Measurements from ENCODE around the gene METTL27. TPM values are rescaled to one million over a fixed set of nuclear protein-coding genes. Genes with fewer than 3 reads are reported as not detected.
"Not testable (repeated sequence)": the region's sequence is repeated elsewhere in the genome, so short reads cannot be mapped to it uniquely, and the experiment has no call there.

The METTL27 gene
- polyA plus RNA-seq, 1 donor from 2014 or later: 2.4 TPM

DNA sequence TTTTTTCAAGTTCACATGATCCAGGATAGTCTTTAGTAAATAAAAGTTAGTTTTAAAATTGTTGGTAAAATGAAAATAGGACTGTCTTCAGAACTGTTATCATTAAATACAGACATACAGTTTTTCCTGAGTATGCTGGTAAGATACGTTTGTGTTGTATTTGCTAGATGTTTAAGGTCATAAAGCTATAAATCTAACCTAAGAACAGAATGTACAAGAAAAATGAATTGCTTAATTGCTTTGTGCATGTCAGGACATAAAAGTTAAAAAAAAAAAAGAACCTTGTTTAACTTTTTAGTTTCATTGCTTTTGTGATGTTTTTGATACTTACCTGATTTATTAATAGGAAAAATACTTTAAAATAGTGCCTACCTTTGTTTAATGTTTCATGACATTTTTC, 40.7 kb downstream of the METTL27 start:
- Histone ChIP-seq H2AFZ (ENCODE audit: low read depth, low read length) (no peak overlapping the region), H3K27ac (ENCODE audit: low read length) (no peak overlapping the region), H3K4me2 (ENCODE audit: low read length) (no peak overlapping the region), H3K9me2 (ENCODE audit: insufficient read depth, low read length) (no peaks in the 10 kb centered on the region), H3K4me3 (ENCODE audit: low read length) (no peak overlapping the region), H4K20me1 (ENCODE audit: insufficient read depth) (no peaks in the 10 kb centered on the region), H3F3A (ENCODE audit: insufficient read depth, low read length, poor library complexity, severe bottlenecking) (no peaks in the 10 kb centered on the region), H3K9ac (ENCODE audit: low read length) (no peak overlapping the region), H3K27me3 (ENCODE audit: insufficient read depth, low read depth, low read length) (no peaks in the 10 kb centered on the region), H3K9me3 (ENCODE audit: low read length) (no peaks in the 10 kb centered on the region), H3K36me3 (ENCODE audit: insufficient read depth, low read length) (no peaks in the 10 kb centered on the region), H3K79me2 (replicated peaks; ENCODE audit: insufficient read depth, low read length) (no peaks in the 10 kb centered on the region)
- TF ChIP-seq, protein P1, sequence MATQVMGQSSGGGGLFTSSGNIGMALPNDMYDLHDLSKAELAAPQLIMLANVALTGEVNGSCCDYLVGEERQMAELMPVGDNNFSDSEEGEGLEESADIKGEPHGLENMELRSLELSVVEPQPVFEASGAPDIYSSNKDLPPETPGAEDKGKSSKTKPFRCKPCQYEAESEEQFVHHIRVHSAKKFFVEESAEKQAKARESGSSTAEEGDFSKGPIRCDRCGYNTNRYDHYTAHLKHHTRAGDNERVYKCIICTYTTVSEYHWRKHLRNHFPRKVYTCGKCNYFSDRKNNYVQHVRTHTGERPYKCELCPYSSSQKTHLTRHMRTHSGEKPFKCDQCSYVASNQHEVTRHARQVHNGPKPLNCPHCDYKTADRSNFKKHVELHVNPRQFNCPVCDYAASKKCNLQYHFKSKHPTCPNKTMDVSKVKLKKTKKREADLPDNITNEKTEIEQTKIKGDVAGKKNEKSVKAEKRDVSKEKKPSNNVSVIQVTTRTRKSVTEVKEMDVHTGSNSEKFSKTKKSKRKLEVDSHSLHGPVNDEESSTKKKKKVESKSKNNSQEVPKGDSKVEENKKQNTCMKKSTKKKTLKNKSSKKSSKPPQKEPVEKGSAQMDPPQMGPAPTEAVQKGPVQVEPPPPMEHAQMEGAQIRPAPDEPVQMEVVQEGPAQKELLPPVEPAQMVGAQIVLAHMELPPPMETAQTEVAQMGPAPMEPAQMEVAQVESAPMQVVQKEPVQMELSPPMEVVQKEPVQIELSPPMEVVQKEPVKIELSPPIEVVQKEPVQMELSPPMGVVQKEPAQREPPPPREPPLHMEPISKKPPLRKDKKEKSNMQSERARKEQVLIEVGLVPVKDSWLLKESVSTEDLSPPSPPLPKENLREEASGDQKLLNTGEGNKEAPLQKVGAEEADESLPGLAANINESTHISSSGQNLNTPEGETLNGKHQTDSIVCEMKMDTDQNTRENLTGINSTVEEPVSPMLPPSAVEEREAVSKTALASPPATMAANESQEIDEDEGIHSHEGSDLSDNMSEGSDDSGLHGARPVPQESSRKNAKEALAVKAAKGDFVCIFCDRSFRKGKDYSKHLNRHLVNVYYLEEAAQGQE (IDR thresholded peaks at IDR 0.05; ENCODE audit: borderline replicate concordance): no peak
- no peak for TF ChIP-seq CTCF (IDR thresholded peaks at IDR 0.05; ENCODE audit: poor library complexity, severe bottlenecking)
- TF ChIP-seq SMC3 (conservative IDR thresholded peaks at IDR 0.05; ENCODE audit: poor library complexity): no peak
- TF ChIP-seq EZH2 (IDR thresholded peaks at IDR 0.05; ENCODE audit: borderline replicate concordance, insufficient read depth, low read length, poor library complexity, severe bottlenecking): no peak
- TF ChIP-seq RAD21 (conservative IDR thresholded peaks at IDR 0.05): no peak
- no peak for TF ChIP-seq MXI1 (conservative IDR thresholded peaks at IDR 0.05; ENCODE audit: poor library complexity, severe bottlenecking)
- no peak for TF ChIP-seq TAF1 (IDR thresholded peaks at IDR 0.05; ENCODE audit: low read depth)
- TF ChIP-seq POLR2AphosphoS5 (IDR thresholded peaks at IDR 0.05): no peak
- TF ChIP-seq EP300 (conservative IDR thresholded peaks at IDR 0.05; ENCODE audit: poor library complexity, severe bottlenecking): no peak

GRCh38 chr7:73799282-73800141, 42.8 kb downstream of the METTL27 start:
- no peaks in the 10 kb centered on the region for H3K79me2 ChIP-seq (replicated peaks; ENCODE audit: insufficient read depth, low read length)
- no peaks in the 10 kb centered on the region for H4K20me1 ChIP-seq (ENCODE audit: insufficient read depth)
- H3K27ac ChIP-seq (ENCODE audit: low read length): no peak overlapping the region
- H3F3A ChIP-seq (ENCODE audit: insufficient read depth, low read length, poor library complexity, severe bottlenecking): no peaks in the 10 kb centered on the region
- H3K36me3 ChIP-seq (ENCODE audit: insufficient read depth, low read length): no peaks in the 10 kb centered on the region
- H3K9me3 ChIP-seq (ENCODE audit: low read length): no peaks in the 10 kb centered on the region
- no peak overlapping the region for H3K4me3 ChIP-seq (ENCODE audit: low read length)
- no peaks in the 10 kb centered on the region for H3K9me2 ChIP-seq (ENCODE audit: insufficient read depth, low read length)
- no peak overlapping the region for H3K9ac ChIP-seq (ENCODE audit: low read length)
- H3K4me2 ChIP-seq (ENCODE audit: low read length): no peak overlapping the region
- no peaks in the 10 kb centered on the region for H3K27me3 ChIP-seq (ENCODE audit: insufficient read depth, low read depth, low read length)
- TF ChIP-seq SMC3 (conservative IDR thresholded peaks at IDR 0.05; ENCODE audit: poor library complexity) (no peak), EZH2 (IDR thresholded peaks at IDR 0.05; ENCODE audit: borderline replicate concordance, insufficient read depth, low read length, poor library complexity, severe bottlenecking) (no peak), EP300 (conservative IDR thresholded peaks at IDR 0.05; ENCODE audit: poor library complexity, severe bottlenecking) (no peak), RAD21 (conservative IDR thresholded peaks at IDR 0.05) (no peak), TAF1 (IDR thresholded peaks at IDR 0.05; ENCODE audit: low read depth) (no peak), CTCF (IDR thresholded peaks at IDR 0.05; ENCODE audit: poor library complexity, severe bottlenecking) (no peak), MXI1 (conservative IDR thresholded peaks at IDR 0.05; ENCODE audit: poor library complexity, severe bottlenecking) (no peak), POLR2AphosphoS5 (IDR thresholded peaks at IDR 0.05) (no peak)
- TF ChIP-seq, protein P1 (IDR thresholded peaks at IDR 0.05; ENCODE audit: borderline replicate concordance): no peak
- no peak overlapping the region for H2AFZ ChIP-seq (ENCODE audit: low read depth, low read length)

DNA sequence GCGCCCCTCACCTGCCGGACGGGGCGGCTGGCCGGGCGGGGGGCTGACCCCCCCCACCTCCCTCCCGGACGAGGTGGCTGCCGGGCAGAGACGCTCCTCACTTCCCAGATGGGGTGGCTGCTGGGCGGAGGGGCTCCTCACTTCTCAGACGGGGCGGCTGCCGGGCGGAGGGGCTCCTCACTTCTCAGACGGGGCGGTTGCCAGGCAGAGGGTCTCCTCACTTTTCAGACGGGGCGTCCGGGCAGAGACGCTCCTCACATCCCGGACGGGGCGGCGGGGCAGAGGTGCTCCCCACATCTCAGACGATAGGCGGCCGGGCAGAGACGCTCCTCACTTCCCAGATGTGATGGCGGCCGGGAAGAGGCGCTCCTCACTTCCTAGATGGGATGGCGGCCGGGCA, 45.1 kb downstream of the METTL27 start:
- H3F3A ChIP-seq (ENCODE audit: insufficient read depth, low read length, poor library complexity, severe bottlenecking); H4K20me1 ChIP-seq (ENCODE audit: insufficient read depth); H3K27me3 ChIP-seq (ENCODE audit: insufficient read depth, low read depth, low read length); H3K4me2 ChIP-seq (ENCODE audit: low read length); H3K79me2 ChIP-seq (replicated peaks; ENCODE audit: insufficient read depth, low read length); H3K9me3 ChIP-seq (ENCODE audit: low read length); H3K4me3 ChIP-seq (ENCODE audit: low read length); H3K9ac ChIP-seq (ENCODE audit: low read length); H3K36me3 ChIP-seq (ENCODE audit: insufficient read depth, low read length); H3K9me2 ChIP-seq (ENCODE audit: insufficient read depth, low read length); H3K27ac ChIP-seq (ENCODE audit: low read length); H2AFZ ChIP-seq (ENCODE audit: low read depth, low read length): not testable (repeated sequence)

Measured in neural cell (in vitro differentiated cells).